Chondrocyte (in vitro differentiated cells): ENCODE measurements around the gene NOP53. TPM values are rescaled to one million over a fixed set of nuclear protein-coding genes. Genes with fewer than 3 reads are reported as not detected.

Source experiments
- DNase-seq: peaks from one replicate; pipeline ENCODE4 v3.0.0; 2021; ENCODE audit warnings: mixed read lengths, low spot score
- H3K27ac Mint-ChIP-seq: one replicate; pipeline ENCODE4 v1.8.0; 2021; ENCODE audit warnings: mild to moderate bottlenecking, moderate library complexity, mixed read lengths; ENCODE audit not compliant: unreplicated experiment
- H3K27me3 Mint-ChIP-seq: 2 replicates; pipeline ENCODE4 v1.8.0; 2021; ENCODE audit warnings: low read depth, mixed read lengths
- H3K36me3 Mint-ChIP-seq: 2 replicates; pipeline ENCODE4 v1.8.0; 2021; ENCODE audit warnings: low read depth, mixed read lengths
- H3K4me1 Mint-ChIP-seq: 2 replicates; pipeline ENCODE4 v1.8.0; 2021; ENCODE audit warnings: low read depth, mild to moderate bottlenecking, mixed read lengths
- H3K4me3 Mint-ChIP-seq: one replicate; pipeline ENCODE4 v1.8.0; 2021; ENCODE audit warnings: mild to moderate bottlenecking, moderate library complexity, mixed read lengths; ENCODE audit not compliant: unreplicated experiment
- H3K9me3 Mint-ChIP-seq: 2 replicates; pipeline ENCODE4 v1.8.0; 2021; ENCODE audit warnings: low read depth, mixed read lengths
- CTCF ChIP-seq: fragments of 200-600 bp; sonication (generic); IDR thresholded peaks from 2 replicates; pipeline ENCODE4 v1.5.0; 2021; ENCODE audit warnings: antibody characterized with exemption, mild to moderate bottlenecking, moderate library complexity
- total RNA-seq: library from RNA; stranded (reverse); gene quantifications from 3 replicates; pipeline ENCODE4 v1.2.1, GENCODE V29; 2021

The NOP53 gene
- total RNA-seq, 1 donor from 2014 or later: 108 TPM

- no peak for DNase-seq
- Mint-ChIP-seq H3K9me3 (peaks cover under 1% of the 10 kb centered on the region), H3K36me3 (no peaks in the 10 kb centered on the region), H3K4me3 (no peak overlapping the region), H3K4me1 (no peaks in the 10 kb centered on the region), H3K27ac (no peak overlapping the region), H3K27me3 (peaks cover 8% of the 10 kb centered on the region)
- no peak for TF ChIP-seq CTCF
These were observed 61.1 kb downstream of the NOP53 start for GRCh38 chr19:47806435-47806834.

Other genes starting within 250 kb of the NOP53 start
- 88.8 to 91.2 TPM (median 90.7 TPM) in 3 replicates for gene NAPA, start 230.5 kb upstream of the NOP53 start, total RNA-seq
- gene ZNF541, start 172.4 kb upstream of the NOP53 start, total RNA-seq: not detected in 3 replicates
- gene BICRA, start 136.4 kb upstream of the NOP53 start, total RNA-seq: 13.2 to 14.4 TPM (median 13.4 TPM) in 3 replicates
- 304 to 497 TPM (median 493 TPM) in 3 replicates for gene EHD2, start 32.1 kb upstream of the NOP53 start, total RNA-seq
- gene SELENOW, start 33.2 kb downstream of the NOP53 start, total RNA-seq: 285 to 351 TPM (median 337 TPM) in 3 replicates
- gene TPRX1, start 59.0 kb downstream of the NOP53 start, total RNA-seq: not detected in 3 replicates
- not detected in 3 replicates for gene CRX, start 76.4 kb downstream of the NOP53 start, total RNA-seq
- not detected in 3 replicates for gene TPRX2, start 113.7 kb downstream of the NOP53 start, total RNA-seq
- not detected in 3 replicates for gene SULT2A1, start 140.8 kb downstream of the NOP53 start, total RNA-seq
- gene BSPH1, start 246.6 kb downstream of the NOP53 start, total RNA-seq: not detected in 3 replicates
- not detected in 3 replicates for gene ELSPBP1, start 249.1 kb downstream of the NOP53 start, total RNA-seq